Body of pancreas (tissue), 4 donors: ENCODE measurements around the gene CD81.

Source experiments
- CTCF ChIP-seq, 7 experiments: fragments of 450-650 bp in 4 of 7; fragments of 200-600 bp in 3 of 7; sonication (generic) in 3 of 7; IDR thresholded peaks; one replicate each; pipeline ENCODE4 v1.5.1; 2016 to 2019; ENCODE audit warnings: antibody characterized with exemption in 7 of 7
- POLR2A ChIP-seq, 3 donors: fragments of 450-650 bp; IDR thresholded peaks; one replicate each; pipeline ENCODE4 v1.6.1; 2016; ENCODE audit warnings: antibody characterized with exemption in 3 of 3, mild to moderate bottlenecking in 2 of 3

- no peak for TF ChIP-seq CTCF (IDR thresholded peaks at IDR 0.05)
- no peak for TF ChIP-seq POLR2A (IDR thresholded peaks at IDR 0.05)
Observed at GRCh38 chr11:2424811-2425495, 47.8 kb downstream of the CD81 start.
